Neural cell (in vitro differentiated cells): ENCODE data around the gene NID2. TPM values are rescaled to one million over a fixed set of nuclear protein-coding genes. Genes with fewer than 3 reads are reported as not detected.

Source experiments
- H2AFZ ChIP-seq: fragments of 200-600, 300-800 bp; sonication (generic), shearing (Covaris generic); 2 replicates; pipeline ENCODE4 v1.6.0; 2014; ENCODE audit warnings: low read depth, mild to moderate bottlenecking, antibody characterized with exemption, low read length, moderate library complexity
- H3F3A ChIP-seq: fragments of 200-600 bp; shearing (Covaris generic); 2 replicates; pipeline ENCODE4 v1.6.1; 2016; ENCODE audit warnings: mild to moderate bottlenecking, moderate library complexity, mixed read lengths, antibody characterized with exemption, low read length; ENCODE audit not compliant: insufficient read depth, poor library complexity, severe bottlenecking
- H3K27ac ChIP-seq: fragments of 200-600, 300-800 bp; sonication (generic), shearing (Covaris generic); 2 replicates; pipeline ENCODE4 v1.5.1; 2014; ENCODE audit warnings: mild to moderate bottlenecking, low read length, moderate library complexity
- H3K27me3 ChIP-seq: fragments of 300-800, 200-600 bp; sonication (generic), shearing (Covaris generic); 2 replicates; pipeline ENCODE4 v1.6.0; 2014; ENCODE audit warnings: mild to moderate bottlenecking, low read depth, low read length, moderate library complexity; ENCODE audit not compliant: insufficient read depth
- H3K36me3 ChIP-seq: fragments of 300-800, 200-600 bp; sonication (generic), shearing (Covaris generic); 2 replicates; pipeline ENCODE4 v1.5.1; 2014; ENCODE audit warnings: mild to moderate bottlenecking, antibody characterized with exemption, low read length, moderate library complexity; ENCODE audit not compliant: insufficient read depth
- H3K4me2 ChIP-seq: fragments of 300-800, 200-600 bp; sonication (generic), shearing (Covaris generic); 2 replicates; pipeline ENCODE4 v1.6.0; 2014; ENCODE audit warnings: mild to moderate bottlenecking, low read length
- H3K4me3 ChIP-seq: fragments of 300-800, 200-600 bp; sonication (generic), shearing (Covaris generic); 2 replicates; pipeline ENCODE4 v1.5.1; 2014; ENCODE audit warnings: mild to moderate bottlenecking, low read length, moderate library complexity
- H3K79me2 ChIP-seq: fragments of 200-600 bp; shearing (Covaris generic); replicated peaks from 2 replicates; pipeline ENCODE4 v1.6.0; 2014; ENCODE audit warnings: mild to moderate bottlenecking, low read length, moderate library complexity; ENCODE audit not compliant: insufficient read depth
- H3K9ac ChIP-seq: fragments of 300-800, 200-600 bp; sonication (generic), shearing (Covaris generic); 2 replicates; pipeline ENCODE4 v1.6.1; 2016; ENCODE audit warnings: mild to moderate bottlenecking, low read length, mixed read lengths
- H3K9me2 ChIP-seq: fragments of 200-600 bp; shearing (Covaris generic); 2 replicates; pipeline ENCODE4 v1.6.1; 2016; ENCODE audit warnings: mild to moderate bottlenecking, low read length, mixed read lengths; ENCODE audit not compliant: insufficient read depth
- H3K9me3 ChIP-seq: fragments of 200-600, 300-800 bp; sonication (generic), shearing (Covaris generic); 2 replicates; pipeline ENCODE4 v1.6.1; 2016; ENCODE audit warnings: mild to moderate bottlenecking, mixed run types, low read length, moderate library complexity, mixed read lengths
- H4K20me1 ChIP-seq: fragments of 200-600 bp; shearing (Covaris generic); 2 replicates; pipeline ENCODE4 v1.6.1; 2016; ENCODE audit warnings: mild to moderate bottlenecking, mixed run types; ENCODE audit not compliant: insufficient read depth
- CTCF ChIP-seq: fragments of 450-650 bp; IDR thresholded peaks from 2 replicates; pipeline ENCODE4 v1.5.1; 2014; ENCODE audit warnings: antibody characterized with exemption, mild to moderate bottlenecking, moderate library complexity; ENCODE audit not compliant: poor library complexity, severe bottlenecking
- EP300 ChIP-seq: fragments of 450-650 bp; conservative IDR thresholded peaks from 2 replicates; pipeline ENCODE4 v1.6.1; 2014; ENCODE audit warnings: antibody characterized with exemption, mild to moderate bottlenecking, moderate library complexity; ENCODE audit not compliant: poor library complexity, severe bottlenecking
- EZH2 ChIP-seq: fragments of 200-600, 300-800 bp; shearing (Covaris generic), sonication (generic); IDR thresholded peaks from 2 replicates; pipeline ENCODE4 v1.6.1; 2014; ENCODE audit warnings: antibody characterized with exemption, low read length, borderline replicate concordance, mild to moderate bottlenecking; ENCODE audit not compliant: insufficient read depth, poor library complexity, severe bottlenecking
- MXI1 ChIP-seq: fragments of 450-650 bp; conservative IDR thresholded peaks from 2 replicates; pipeline ENCODE4 v1.6.1; 2014; ENCODE audit warnings: antibody characterized with exemption, mild to moderate bottlenecking; ENCODE audit not compliant: poor library complexity, severe bottlenecking
- POLR2AphosphoS5 ChIP-seq: IDR thresholded peaks from 2 replicates; pipeline ENCODE4 v1.6.1; 2012
- RAD21 ChIP-seq: fragments of 450-650 bp; conservative IDR thresholded peaks from 2 replicates; pipeline ENCODE4 v1.6.1; 2014; ENCODE audit warnings: antibody characterized with exemption, mild to moderate bottlenecking, moderate library complexity
- SMC3 ChIP-seq: fragments of 450-650 bp; conservative IDR thresholded peaks from 2 replicates; pipeline ENCODE4 v1.6.1; 2014; ENCODE audit warnings: antibody characterized with exemption, mild to moderate bottlenecking, moderate library complexity; ENCODE audit not compliant: poor library complexity
- TAF1 ChIP-seq: IDR thresholded peaks from 2 replicates; pipeline ENCODE4 v1.6.1; 2012; ENCODE audit warnings: low read depth
- polyA plus RNA-seq: library from polyadenylated mRNA; depleted of rRNA; stranded (reverse); fragments of >200 nt; gene quantifications from 2 replicates; pipeline ENCODE4 v1.2.3, GENCODE V29; 2014
- TF ChIP-seq, protein P1 (sequence below): IDR thresholded peaks from 2 replicates; pipeline ENCODE4 v1.6.1; 2012; ENCODE audit warnings: borderline replicate concordance

Gene NID2
- polyA plus RNA-seq, 1 donor from 2014 or later, result 1.1 TPM

- H3K27me3 ChIP-seq, result peaks cover 21% of the 10 kb centered on the region
- no peaks in the 10 kb centered on the region for H3K9me2 ChIP-seq
- no peaks in the 10 kb centered on the region for H4K20me1 ChIP-seq
- H3F3A ChIP-seq, result no peaks in the 10 kb centered on the region
- H3K9me3 ChIP-seq, result no peaks in the 10 kb centered on the region
- H3K36me3 ChIP-seq, result no peaks in the 10 kb centered on the region
- no peak overlapping the region for H3K9ac ChIP-seq
- H2AFZ ChIP-seq, result no peak overlapping the region
- no peaks in the 10 kb centered on the region for H3K79me2 ChIP-seq
- no peak overlapping the region for H3K4me3 ChIP-seq
- no peak for TF ChIP-seq CTCF
- no peak for TF ChIP-seq MXI1
- no peak for TF ChIP-seq POLR2AphosphoS5
- no peak for TF ChIP-seq EP300
- TF ChIP-seq RAD21, result no peak
- TF ChIP-seq SMC3, result no peak
- no peak for TF ChIP-seq TAF1
- TF ChIP-seq EZH2, result no peak
- TF ChIP-seq, protein P1, sequence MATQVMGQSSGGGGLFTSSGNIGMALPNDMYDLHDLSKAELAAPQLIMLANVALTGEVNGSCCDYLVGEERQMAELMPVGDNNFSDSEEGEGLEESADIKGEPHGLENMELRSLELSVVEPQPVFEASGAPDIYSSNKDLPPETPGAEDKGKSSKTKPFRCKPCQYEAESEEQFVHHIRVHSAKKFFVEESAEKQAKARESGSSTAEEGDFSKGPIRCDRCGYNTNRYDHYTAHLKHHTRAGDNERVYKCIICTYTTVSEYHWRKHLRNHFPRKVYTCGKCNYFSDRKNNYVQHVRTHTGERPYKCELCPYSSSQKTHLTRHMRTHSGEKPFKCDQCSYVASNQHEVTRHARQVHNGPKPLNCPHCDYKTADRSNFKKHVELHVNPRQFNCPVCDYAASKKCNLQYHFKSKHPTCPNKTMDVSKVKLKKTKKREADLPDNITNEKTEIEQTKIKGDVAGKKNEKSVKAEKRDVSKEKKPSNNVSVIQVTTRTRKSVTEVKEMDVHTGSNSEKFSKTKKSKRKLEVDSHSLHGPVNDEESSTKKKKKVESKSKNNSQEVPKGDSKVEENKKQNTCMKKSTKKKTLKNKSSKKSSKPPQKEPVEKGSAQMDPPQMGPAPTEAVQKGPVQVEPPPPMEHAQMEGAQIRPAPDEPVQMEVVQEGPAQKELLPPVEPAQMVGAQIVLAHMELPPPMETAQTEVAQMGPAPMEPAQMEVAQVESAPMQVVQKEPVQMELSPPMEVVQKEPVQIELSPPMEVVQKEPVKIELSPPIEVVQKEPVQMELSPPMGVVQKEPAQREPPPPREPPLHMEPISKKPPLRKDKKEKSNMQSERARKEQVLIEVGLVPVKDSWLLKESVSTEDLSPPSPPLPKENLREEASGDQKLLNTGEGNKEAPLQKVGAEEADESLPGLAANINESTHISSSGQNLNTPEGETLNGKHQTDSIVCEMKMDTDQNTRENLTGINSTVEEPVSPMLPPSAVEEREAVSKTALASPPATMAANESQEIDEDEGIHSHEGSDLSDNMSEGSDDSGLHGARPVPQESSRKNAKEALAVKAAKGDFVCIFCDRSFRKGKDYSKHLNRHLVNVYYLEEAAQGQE, result no peak
- H3K4me2 ChIP-seq, result no peak overlapping the region
- H3K27ac ChIP-seq, result no peak overlapping the region
Observed at GRCh38 chr14:52063052-52063462, 5.8 kb downstream of the NID2 start.

DNA sequence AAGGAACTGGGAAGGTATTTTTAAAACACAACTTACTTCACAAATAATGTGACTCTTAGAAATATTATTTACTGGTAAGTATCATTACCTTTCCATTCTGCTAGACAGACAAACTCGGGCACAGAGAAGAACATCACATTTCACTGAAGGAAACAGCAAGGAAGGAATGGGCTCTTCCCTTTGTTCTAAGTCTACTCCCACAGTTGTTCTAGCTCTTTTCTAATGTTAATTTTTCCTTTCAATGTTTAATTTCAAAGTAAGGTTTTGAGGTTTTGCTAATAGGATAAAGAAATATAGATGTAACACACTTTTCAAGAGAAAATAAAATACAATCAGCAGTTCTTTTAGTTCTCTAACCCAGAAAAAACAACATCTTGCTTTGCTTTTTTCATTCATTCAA is 7.0 kb downstream of the NID2 start:
- no peaks in the 10 kb centered on the region for H3K79me2 ChIP-seq
- no peaks in the 10 kb centered on the region for H3F3A ChIP-seq
- peaks cover 10% of the 10 kb centered on the region for H3K27me3 ChIP-seq

More for the DNA sequence above, 7.0 kb downstream of the NID2 start:
- H3K4me3 ChIP-seq, result no peak overlapping the region
- H3K9me2 ChIP-seq, result no peaks in the 10 kb centered on the region
- H2AFZ ChIP-seq, result no peak overlapping the region
- H3K9me3 ChIP-seq, result no peaks in the 10 kb centered on the region
- no peaks in the 10 kb centered on the region for H4K20me1 ChIP-seq
- H3K27ac ChIP-seq, result no peak overlapping the region
- no peak for TF ChIP-seq MXI1
- no peak for TF ChIP-seq EP300
- TF ChIP-seq POLR2AphosphoS5, result no peak
- no peak for TF ChIP-seq EZH2
- TF ChIP-seq, protein P1, result no peak
- TF ChIP-seq SMC3, result no peak
- no peak for TF ChIP-seq CTCF
- TF ChIP-seq RAD21, result no peak
- no peak for TF ChIP-seq TAF1
- H3K36me3 ChIP-seq, result no peaks in the 10 kb centered on the region
- H3K9ac ChIP-seq, result no peak overlapping the region
- no peak overlapping the region for H3K4me2 ChIP-seq
